HG03439 (cell line): ENCODE results near the gene COL16A1.

ENCODE experiments used
- ATAC-seq: cut with Tn5 transposase; IDR thresholded peaks from one replicate; pipeline ENCODE4 v1.9.1; 2021; ENCODE audit warnings: mild to moderate bottlenecking, moderate library complexity; ENCODE audit not compliant: unreplicated experiment

Gene COL16A1

DNA sequence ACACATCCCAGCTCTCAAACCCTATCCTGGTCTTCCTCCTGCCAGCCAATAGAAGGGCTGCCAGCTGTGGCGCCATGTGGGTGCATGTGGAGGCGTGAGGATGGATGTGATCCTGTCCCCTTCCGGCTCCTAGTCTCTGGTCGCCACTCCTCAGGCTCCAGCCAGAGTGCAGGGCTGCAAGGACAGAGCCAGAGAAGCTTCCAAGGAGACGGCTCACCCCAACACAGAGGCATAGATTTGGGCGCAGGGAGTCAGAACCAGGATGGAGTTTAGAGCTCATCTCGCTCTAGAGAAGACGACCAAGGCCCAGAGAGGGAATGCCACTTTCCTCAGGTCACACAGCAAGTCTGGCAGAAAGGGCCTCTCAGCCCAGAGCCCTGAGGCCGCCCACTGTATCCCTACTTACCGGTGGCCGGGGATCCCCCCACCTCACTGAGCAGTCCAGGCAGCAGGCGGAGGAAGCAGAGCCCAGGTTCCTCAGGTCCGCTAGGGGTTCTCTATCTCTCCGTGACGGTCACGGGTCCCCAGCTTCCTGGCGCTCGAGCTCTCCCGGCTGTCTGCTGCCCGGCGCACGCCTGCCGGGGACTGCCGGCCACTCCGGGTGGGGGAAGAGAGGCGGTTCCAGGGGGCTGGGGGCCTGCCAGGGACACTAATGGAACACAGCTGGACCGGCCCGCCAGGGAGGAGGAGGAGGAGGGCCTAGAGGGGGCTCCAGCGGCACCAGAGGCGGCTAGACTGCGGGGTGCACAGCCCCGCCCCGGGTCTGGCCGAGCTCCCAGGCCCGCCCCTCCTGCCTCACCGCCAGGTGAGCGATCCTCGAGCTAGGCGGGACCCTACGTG lies at the start of gene COL16A1:
Gene COL16A1 (minus strand): TSS at position 587 of the 840 bp plus-strand sequence. CDS start 1,824 bp downstream, outside the sequence.
- ATAC-seq, result no peak

DNA sequence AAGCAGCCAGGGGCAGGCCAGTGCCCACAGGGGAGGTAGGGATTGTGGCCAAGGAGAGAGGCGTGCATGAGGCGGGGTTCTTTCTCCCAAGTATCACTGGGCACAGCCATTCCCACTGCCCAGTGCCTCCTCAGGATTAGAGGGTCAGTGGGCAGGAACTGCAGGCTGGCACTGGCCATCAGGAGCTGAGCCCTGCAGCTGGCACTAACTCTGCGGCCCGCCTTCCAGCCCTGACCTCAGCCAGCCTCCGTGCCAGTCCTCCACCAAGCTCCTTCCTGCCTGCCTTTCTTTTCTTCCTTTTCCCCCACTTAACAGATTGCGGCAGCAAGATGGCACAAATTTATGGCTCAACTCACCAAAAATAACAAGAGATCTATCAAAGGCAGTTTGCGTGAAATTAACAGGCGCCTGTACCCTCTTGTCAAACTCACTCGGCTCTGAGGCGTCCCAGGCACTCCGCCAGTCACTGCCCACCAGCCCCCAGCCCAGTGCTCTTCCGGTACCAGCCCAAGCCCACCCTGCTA lies 49.2 kb upstream of the COL16A1 start:
- no peak for ATAC-seq

GRCh38 chr1:31752258-31752657 lies 48.4 kb upstream of the COL16A1 start:
- ATAC-seq, result no peak

DNA sequence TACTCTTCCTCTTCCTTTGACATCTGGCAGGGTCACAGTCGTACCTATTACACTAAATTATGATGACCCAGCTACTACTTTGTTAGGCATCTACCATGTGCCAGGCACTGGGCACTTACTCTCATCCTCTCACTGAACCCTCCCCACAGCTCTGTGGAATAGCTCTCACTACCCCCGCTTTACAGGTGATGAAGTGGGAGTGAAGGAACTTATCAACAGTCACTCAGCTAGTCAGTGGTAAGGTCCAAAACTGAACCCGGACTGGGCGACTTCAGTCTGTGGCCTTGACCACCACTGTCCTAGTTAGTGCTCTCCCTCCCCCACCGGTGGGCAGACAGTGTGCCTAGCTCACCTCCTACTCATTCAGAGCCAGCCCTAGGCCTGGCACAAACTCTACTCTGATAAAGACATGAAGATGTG lies 48.0 kb upstream of the COL16A1 start:
- no peak for ATAC-seq

GRCh38 chr1:31750858-31751510 lies 47.2 kb upstream of the COL16A1 start:
- no peak for ATAC-seq

GRCh38 chr1:31749785-31750735 lies 46.2 kb upstream of the COL16A1 start:
- ATAC-seq, result no peak

DNA sequence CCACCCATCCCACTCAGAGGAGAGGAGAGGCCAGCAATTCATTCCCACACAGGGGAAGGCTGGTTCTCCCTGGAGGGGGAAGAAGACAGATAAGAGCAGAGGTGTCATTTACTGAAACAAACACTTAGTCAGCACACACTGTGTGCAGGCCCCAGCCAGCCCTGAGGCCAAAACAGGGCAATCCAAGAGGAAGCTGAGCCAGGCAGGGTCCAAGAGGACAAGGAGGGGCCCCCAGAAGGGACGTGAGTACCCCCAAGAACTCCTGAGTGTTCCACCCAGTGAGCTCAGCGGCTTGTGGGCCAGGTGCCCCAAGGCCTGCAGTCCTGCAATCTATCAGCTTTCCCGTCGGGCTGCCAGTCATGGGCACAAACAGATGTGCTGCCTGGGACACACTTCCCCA lies 44.5 kb upstream of the COL16A1 start:
- ATAC-seq, result no peak

- ATAC-seq, result no peak
These were observed 43.5 kb upstream of the COL16A1 start for GRCh38 chr1:31747304-31747703.

DNA sequence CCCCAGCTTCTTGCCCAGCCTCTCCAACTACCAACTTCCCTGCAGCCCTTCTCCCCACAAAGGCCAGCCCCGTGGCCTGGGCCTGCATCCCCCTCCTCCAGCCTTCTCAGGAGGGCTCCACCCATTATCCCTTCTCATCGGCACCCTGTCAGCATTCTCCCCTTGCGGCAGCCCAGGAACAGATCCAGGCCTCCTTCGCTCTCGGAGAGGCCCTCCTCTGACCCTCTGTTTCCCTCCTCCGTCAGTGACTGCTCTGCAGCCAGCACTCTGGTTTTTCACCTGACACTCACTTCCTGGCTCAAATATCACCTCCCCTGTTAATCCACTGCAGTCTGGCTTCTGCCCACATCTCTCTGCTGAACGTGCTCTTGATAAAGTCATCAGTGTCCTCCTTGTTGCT lies 42.9 kb upstream of the COL16A1 start:
- no peak for ATAC-seq

GRCh38 chr1:31745946-31746670 lies 42.3 kb upstream of the COL16A1 start:
- ATAC-seq, result no peak

GRCh38 chr1:31745096-31745945 lies 41.5 kb upstream of the COL16A1 start:
- ATAC-seq, result no peak

GRCh38 chr1:31744165-31744888 lies 40.5 kb upstream of the COL16A1 start:
- no peak for ATAC-seq

DNA sequence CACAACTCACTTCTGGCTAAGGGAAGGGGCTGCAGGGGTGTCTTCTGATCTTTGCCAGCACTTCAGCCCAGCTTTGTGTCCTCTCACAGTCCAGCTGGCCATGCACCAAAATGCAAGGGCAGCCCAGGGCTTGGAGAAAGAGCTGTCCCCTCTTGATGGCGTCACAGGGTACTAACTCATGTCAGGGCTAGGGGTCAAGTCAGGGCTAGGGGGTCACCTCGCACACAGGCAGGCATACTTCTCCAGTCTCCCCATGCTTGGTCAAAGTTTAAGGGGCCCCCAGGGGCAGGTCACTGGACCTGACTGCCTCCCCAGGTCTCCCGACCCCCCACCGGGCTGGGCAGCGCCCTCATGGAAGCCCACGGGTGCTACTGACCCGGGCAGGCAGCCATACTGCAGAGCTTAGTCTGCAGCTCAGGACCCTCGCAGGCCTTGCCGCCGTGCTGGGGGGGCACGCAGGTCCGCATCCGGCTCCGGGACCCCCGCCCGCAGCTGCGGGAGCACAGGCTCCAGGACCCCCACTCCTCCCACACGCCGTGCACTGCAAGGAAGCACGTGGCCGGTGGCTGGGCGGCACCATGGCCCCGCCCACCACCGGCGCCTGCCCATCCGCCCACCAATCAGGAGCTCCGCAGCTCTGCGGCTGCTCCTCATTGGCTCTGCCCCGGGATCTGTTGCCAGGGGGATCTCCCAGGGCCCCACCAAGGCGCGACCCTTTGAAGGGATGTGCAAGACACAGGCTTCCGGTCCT lies 38.8 kb upstream of the COL16A1 start:
- ATAC-seq, result no peak

DNA sequence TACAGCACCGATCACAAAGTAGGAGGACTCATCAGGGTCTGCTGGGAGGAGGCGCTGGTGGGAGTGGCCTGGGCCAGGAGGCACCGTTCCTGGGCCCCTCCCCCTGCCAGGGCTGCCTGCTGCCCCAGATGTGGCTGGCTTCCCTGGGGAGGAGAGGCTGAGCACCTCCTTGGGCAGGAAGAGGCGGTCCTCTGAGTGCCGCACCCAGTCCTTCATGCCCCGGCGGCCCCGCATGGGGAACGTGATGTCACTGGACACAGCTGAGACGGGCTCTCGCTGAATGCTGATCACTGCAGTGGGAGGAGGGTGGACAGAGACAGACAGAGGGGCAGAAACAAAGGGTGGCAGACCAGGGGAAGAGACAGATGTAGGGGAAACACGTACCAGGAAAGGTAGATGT lies 35.5 kb upstream of the COL16A1 start:
- ATAC-seq, result no peak

GRCh38 chr1:31736675-31737074 lies 32.9 kb upstream of the COL16A1 start:
- ATAC-seq, result no peak

GRCh38 chr1:31735571-31735970 lies 31.8 kb upstream of the COL16A1 start:
- ATAC-seq, result no peak

DNA sequence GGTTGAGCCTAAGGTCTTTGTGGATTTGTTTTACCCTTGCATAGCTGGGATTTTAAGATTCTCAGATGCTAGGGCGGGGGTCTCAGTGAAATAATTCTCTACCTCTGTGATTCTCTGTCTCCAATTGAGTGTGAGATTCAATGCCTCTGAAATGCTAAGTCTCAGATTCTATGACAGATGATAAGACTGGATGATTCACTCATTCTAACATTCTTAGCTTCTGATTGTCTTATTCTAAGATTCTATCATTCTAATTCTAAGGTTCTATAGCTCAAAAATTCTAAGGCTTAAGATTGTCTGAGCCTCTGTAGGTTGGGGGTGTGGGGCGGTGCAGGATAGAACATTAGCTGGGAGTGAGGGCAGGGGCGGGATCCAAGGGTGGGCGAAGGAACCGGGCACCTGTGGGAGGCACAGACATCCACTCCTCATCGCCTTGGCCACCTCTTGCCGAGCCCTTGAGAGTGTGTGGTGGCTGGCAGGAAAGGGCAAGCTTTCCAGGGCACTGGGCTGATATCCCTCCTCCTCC lies 30.8 kb upstream of the COL16A1 start:
- no peak for ATAC-seq
